Hypothalamus (tissue), 51 donors: ENCODE results near the gene GEMIN2.
"Not testable (repeated sequence)": the region's sequence is repeated elsewhere in the genome, so short reads cannot be mapped to it uniquely, and the experiment has no call there.

Source experiments
- DNase-seq, 51 donors: peaks; one replicate each; lab custom pipeline; 2025; lab: John Stamatoyannopoulos, UW

GEMIN2 gene, protein sequence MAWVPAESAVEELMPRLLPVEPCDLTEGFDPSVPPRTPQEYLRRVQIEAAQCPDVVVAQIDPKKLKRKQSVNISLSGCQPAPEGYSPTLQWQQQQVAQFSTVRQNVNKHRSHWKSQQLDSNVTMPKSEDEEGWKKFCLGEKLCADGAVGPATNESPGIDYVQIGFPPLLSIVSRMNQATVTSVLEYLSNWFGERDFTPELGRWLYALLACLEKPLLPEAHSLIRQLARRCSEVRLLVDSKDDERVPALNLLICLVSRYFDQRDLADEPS

DNA sequence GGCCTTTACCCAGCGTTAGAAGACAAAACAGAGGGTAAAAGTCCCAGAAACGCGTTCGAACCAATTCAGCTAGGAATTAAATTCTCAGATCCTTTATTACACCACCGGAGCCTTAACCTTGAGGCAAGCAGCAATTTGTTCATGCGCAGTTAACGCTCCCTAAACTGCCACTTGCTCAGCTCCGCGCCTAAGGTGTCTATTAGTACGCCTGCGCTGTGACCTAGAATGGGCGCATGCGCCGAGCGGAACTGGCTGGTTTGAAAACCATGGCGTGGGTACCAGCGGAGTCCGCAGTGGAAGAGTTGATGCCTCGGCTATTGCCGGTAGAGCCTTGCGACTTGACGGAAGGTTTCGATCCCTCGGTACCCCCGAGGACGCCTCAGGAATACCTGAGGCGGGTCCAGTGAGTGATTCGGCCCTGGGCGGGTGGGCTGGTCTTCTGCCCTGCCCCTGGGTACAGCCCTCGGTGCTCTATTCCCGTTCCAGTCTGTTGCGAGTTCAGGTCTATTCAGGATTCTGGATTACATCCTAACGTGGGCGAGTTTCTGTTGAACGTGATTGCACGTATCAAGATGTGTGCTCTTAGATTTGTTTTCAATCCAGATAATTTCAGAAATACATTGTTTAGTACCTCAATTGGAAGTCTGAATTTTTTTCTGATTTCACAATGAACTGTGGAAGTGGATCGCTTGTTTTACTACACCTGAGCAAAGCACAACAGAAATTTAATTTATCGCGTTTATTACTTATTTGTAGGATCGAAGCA, at the start of gene GEMIN2:
Gene GEMIN2 (plus strand): TSS at position 251 of the 766 bp plus-strand sequence. CDS start 16 bp downstream, at position 267.
- DNase-seq = peak; percentile 43 to 97 (median 85)

DNA sequence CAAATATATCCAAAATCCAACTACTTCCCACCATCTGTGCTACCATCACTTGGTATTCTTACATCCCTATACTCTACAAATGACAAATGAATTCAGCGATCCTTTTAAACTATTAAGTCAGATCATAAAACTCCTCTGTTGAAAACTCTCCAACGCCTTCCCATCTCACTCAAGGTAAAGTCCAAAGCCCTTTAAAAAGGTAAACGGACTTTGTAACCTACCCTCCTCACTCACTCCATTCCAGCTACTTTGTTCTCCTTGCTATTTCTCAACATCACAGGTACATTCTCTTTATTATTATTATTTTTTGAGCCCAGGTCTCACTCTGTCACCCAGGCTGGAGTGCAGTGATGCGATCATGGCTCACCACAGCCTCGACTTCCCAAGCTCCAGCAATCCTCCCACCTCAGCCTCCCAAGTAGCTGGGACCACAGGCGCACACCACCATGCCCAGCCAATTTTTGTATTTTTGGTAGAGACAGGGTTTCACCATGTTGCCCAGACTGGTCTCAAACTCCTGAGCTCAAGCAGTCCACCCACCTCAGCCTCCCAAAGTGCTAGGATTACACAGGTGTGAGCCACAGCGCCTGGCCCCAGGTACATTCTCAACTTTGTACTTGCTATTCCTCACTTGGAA, 44.8 kb upstream of the GEMIN2 start:
- DNase-seq = not testable (repeated sequence)

DNA sequence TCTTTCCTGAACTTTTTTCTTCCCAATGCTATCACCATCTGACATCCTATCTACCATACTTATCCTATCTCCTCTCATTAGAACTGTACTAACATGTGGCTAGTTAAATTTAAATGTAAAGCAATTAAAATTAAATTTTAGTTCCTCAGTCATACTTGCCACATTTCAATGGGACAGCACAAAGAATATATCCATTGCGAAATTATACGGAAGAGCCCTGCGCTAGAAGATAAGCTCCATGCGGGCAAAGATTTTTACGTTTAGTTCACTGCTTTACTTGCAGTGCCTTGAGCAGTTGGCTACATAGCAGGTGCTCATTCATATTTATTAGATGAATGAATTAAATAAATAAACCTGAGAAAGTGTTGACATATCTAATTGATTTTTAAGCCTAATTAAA, 44.2 kb upstream of the GEMIN2 start:
- DNase-seq = no peak

DNA sequence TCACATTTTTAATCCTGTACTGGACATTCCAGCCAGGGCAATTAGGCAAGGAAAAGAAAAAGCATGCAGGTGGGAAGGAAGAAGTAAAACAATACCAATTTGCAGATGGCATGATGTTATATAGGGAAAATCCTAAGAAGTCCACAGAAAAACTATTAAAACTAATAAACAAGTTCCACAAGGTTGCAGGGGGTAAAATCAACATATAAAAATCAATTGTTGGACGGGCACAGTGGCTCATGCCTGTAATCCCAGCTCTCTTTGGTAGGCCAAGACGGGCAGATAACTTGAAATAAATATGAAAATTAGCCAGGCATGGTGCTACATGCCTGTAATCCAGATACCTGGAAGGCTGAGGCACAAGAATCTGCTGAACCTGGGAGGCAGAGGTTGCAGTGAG, 43.0 kb upstream of the GEMIN2 start:
- no peak for DNase-seq

DNA sequence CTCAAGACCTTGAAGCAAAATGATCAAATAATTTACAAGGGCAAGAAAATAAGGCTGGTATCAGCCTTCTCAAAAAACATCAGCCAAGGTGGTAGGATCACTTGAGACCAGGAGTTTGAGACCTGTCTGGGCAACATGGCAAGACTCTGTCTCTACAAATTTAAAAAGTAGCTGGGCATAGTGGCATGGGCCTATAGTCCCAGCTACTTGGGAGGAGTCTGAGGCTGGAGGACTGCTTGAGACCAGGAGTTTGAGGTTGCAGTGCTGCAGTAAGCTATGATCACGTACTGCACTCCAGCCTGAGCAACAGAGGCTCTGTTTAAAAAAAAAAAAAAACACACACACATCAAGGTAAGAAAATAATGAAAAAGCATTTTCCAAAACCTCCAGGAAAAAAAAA, 33.2 kb upstream of the GEMIN2 start:
- no peak for DNase-seq

DNA sequence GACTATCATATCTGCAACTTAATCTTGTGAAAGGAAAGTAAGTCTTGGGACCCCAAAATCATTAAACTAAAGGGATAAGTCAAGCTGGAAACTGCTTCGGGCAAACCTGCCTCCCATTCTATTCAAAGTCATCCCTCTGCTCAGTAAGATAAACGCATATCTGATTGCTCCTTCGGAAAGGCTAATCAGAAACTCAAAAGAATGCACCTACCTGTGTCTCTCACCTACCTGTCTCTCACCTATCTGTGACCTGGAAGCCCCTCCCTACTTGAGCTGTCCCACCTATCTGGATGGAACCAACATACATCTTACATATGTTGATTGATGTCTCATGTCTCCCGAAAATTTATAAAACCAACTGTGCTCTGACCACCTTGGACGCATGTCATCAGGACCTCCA, 31.0 kb upstream of the GEMIN2 start:
- no peak for DNase-seq

DNA sequence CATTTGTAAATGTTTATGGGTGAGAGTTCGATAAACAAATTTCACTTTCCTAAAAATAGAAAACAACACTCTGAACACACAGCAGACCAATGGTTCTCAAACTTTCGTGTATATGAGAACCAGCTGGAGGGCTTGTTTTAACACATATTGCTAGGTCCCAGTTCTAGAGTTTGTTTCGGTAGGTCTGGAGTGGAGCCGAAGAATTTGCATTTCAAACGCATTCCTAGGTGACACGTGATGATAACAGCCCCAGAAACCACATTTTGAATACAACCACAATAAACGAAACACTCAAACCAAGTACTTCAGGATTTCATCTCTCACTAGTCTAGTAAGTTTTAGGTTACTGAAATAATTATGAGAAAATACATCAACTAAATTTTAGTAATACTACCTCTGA, 28.2 kb upstream of the GEMIN2 start:
- DNase-seq = no peak

DNA sequence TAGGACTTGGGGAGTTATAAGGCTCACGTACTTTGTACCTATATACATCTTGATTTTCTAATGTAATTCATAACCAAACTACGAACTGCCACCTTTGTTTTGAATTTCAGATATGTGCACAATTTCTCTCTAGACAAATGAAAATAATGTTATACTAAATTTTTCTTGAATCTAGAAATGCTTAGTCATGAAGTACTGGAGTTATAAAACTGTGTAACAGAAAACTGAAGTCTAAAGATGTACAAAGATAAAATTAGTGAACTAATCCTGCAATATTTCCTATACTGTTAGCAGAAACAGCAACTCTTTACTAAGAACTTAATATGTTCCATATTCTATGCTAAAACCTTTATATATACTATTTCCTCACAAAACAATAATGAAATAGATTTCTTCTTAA, 26.6 kb upstream of the GEMIN2 start:
- no peak for DNase-seq

DNA sequence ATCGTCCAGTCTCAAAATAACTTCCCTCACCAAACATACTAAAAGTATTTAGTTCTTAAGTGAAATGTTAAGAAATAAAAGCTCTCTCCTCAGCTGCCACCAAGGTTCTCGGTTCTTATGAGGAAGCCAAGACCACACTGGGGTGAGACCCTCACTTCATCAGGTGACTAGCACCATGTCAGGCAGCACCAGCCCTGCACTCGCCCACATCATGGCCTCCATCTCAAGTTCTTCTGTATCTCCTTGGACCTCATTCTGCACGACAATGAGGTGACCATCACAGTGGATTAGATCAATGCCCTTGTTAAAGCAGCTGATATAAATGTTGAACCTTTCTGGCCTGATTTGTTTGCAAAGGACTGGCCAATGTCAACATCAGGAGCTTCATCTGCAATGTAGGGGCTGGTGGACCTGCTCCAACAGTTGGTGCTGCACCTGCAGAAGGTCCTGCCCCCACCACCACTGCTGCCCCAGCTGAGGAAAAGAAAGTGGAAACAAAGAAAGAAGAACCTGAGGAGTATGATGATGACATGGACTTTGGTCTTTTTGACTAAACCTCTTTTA, 23.5 kb upstream of the GEMIN2 start:
- DNase-seq = no peak

DNA sequence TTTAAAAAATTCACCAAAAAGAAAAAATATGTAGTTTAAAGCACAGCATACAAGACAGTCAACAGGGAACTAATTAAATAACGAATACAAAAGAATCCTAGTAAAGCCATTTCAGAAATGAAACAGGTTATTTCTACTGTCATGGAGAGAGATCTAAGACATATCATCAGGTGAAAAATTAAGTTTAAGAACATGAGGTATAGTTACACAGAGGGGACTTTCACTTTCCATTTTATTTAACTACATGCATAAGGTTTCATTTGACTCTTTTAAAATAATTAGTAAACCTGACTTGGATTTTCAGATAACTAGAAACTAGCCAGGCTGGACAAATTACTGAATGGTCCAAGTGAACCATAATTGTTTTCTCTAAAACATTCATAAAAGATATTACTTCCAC, 22.4 kb upstream of the GEMIN2 start:
- DNase-seq = no peak

DNA sequence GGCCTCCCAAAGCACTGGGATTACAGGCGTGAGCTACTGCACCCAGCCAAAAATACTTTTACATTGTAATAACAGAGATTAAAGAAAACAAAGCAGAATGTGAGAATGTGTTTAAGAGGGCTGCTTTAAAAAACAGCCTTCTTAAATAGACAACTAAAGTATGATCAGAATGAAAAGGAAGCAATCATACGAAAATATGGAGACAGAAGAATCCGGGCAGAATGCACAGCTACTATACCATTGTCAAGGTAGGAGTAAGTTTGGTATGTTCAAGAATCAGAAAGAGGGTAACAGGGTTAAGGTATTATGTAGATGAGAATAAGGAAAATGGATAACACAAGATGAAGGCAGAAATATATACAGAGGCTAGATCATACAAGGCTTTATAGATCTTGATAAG, 19.6 kb upstream of the GEMIN2 start:
- DNase-seq = no peak

DNA sequence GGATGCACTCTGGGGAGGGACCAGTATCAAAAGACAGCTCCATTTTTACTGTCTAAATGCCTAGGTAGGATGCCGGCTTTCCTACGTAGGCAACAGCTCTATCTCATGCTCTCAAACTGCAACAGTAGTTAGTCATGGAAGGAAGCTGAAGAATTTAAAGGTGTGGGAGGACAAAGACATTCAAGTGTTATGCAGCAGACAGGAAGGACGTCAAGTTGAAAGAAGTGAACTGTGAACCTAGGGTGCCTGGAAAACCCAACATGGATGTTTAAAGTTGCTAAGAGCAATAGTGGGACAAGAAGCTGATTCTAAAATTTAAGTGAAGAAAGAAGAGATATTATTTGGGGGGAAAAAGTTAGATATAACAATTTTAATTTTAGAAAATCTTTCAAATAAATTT, 17.0 kb upstream of the GEMIN2 start:
- no peak for DNase-seq

DNA sequence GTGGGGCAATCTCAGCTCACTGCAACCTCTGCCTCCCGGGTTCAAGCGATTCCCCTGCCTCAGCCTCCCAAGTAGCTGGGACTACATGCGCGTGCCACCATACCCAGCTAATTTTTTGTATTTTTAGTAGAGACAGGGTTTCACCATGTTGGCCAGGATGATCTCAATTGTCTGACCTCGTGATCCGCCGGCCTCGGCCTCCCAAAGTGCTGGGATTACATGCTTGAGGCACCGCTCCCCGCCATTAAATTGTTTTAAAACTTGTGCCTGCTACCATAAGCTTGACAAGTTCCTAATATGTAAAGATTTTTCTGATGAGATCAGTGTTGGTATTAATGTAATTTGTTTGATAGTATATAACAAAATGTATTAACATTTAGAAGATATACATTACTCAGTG, 14.9 kb upstream of the GEMIN2 start:
- not testable (repeated sequence) for DNase-seq

DNA sequence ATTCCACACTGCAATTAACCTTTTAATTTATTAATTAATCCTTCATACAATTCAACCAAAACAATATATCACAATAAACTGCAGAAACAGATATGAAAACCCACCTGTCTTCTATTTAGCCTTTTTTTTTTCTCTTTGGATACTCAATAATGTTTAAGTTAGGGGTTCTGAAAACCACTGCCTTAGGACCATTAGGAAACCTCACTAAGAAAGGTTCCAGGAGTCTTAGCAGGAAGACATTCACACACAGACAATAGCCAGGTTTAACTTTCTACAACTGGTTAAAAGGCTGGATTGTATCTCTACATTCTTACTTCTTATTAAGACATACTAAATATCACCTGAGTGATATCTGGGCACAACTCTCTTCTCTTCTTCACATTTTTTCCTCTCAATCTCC, 14.4 kb upstream of the GEMIN2 start:
- DNase-seq = no peak

DNA sequence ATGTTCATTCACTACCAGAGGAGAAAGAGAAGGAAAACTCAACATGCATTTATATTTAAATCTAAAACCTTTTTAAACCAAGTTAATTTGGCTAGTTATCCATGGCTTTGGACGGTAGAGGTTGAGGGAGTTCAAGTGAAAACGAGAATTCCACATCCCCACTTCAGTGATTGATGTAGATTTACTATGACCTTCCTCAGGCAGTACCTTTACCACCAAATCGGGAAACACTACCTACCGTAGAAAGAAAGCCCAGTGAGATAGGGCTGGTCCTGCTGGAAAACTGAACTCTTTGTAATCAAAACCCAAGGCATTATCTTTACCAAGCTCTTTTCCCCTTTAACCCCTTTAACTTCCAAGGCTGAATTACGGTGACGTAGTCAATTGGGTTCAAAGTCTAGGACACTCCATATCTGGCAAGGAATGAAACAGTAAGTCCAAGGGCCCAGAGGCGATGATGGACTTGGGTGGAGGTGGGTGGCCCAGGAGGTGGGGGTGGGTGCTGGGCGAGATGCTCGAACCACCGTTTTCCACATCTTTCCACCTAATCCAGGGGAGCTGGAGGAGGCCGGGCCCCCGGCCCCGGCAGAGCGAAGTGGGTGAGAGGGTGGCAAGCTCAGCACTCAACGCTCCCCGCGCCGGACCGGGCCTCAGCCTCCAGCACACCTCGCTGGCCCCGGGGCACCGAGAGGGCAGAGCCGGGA, 11.7 kb upstream of the GEMIN2 start:
- DNase-seq = peak in 21 of 51 donors; percentile 8 to 73 (median 50)

DNA sequence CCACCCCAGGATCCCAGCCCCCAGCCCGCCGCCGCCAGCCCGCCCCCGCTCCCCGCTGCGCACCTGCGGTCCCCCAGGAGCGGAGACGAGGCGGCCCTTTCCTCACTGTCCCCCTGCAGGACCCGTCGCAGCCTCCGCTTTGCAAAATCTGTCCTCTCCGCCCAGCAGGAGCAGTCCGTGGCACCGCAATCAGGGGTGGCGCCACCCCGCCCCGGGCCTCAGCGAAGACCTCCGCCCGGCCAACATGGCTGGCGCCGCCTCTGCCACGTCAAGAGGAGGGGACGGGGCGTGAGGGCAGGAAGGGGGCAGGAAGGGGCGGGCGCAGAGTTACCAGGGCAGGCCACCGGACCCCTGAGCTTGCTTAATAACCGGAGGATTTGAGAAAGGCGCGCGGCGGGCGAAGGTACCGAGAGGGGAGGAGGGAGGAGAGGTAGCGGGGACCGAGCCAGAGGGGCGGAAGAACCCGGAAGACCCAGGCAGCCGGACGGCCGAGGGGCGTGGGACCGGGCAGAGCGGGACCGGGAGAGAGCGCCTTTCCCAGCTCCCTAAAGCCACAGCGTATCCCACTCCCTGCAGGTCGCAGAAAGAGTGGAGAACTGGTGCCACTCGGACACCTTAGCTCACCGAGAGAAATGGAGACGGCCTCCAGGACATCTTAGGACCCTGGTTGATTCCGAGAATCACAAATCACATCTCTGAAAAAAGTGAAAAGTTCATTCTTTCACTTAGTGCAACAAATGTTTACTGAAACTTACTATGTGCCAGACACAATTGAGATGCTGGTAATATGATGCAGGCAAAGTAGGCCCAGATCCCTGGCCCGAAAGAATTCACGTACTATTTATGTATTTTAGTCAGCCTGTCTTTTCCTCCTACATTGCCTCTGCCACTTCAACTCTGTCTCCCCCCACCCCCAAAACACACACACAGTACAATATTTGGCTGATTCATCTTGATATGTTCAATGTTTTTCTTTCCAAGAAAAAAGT, 10.9 kb upstream of the GEMIN2 start, which contains the start of gene SEC23A:
Gene SEC23A (minus strand): TSS at position 267 of the 989 bp plus-strand sequence. CDS start 7,117 bp downstream, outside the sequence.
- DNase-seq = peak; percentile 21 to 91 (median 76)

DNA sequence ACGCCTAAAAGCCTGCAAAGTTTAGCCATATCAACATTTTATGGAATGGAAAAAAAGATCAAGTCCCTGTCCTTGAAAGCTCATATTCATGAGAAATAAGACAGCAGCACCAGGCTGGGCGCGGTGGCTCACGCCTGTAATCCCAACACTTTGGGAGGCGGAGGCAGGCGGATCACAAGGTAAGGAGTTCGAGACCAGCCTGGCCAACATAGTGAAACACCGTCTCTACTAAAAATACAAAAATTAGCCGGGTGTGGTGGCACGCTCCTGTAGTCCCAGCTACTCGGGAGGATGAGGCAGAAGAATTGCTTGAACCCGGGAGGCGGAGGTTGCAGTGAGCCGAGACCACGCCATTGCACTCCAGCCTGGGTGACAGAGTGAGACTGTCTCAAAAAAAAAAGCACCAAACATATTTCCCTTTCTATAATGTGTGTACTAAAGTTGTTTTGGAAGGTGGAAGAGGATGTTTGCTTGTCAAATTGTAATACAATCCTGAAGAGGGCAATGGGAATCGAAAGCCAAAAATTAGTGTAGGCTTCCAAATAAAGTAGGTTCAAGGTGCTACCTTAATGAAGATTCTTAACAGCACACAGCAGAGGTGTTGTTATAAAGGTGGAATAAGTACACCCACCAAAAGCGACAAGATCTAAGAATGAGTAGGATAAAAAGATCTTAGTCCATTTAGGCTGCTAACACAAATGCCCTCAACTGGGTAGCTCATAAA, 9.9 kb upstream of the GEMIN2 start:
- not testable (repeated sequence) for DNase-seq

DNA sequence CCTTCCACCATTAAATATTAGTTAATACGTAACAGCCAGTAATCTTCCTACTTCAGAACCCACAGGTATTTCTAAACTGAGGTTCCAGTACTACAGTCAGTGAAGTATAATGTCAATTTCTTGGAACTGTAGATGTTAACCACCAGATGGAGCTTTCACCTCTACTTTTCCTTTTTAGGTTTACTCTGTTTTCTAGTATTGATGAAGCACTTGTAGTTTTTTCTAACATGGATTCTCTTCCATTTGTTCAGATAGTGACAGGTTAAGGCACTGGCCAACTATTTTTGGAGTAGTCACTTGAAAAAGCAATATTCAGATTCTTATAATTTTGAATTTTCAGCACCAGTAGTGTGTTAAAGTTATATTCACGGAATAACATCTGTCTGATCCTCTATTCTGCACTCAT, 6.5 kb upstream of the GEMIN2 start:
- DNase-seq = no peak

DNA sequence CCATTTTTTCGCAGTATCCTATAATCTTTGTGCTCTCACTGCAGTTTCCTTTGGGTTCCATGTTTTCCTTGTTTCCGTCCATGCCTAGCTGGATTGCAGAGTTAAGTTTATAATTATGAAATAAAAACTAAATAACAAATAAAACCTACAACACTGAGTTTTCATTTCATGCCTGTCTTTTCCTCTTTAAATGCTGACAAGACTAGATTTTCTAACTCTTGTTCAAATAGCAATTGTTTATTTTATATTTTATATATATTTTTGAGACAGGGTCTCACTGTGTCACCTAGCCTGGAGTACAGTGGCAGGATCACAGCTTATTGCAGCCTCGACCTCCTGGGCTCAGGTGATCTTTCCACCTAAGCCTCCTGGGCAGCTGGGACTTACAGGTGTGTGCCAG, 5.3 kb upstream of the GEMIN2 start:
- no peak for DNase-seq
